GM15510 (cell line): ENCODE measurements around the gene BRF1.

Source experiments
- POLR2A ChIP-seq: IDR thresholded peaks from 3 replicates; pipeline ENCODE4 v1.6.1; 2011; ENCODE audit warnings: borderline replicate concordance; ENCODE audit not compliant: insufficient read length; ENCODE audit errors: extremely low read depth

Gene BRF1

DNA sequence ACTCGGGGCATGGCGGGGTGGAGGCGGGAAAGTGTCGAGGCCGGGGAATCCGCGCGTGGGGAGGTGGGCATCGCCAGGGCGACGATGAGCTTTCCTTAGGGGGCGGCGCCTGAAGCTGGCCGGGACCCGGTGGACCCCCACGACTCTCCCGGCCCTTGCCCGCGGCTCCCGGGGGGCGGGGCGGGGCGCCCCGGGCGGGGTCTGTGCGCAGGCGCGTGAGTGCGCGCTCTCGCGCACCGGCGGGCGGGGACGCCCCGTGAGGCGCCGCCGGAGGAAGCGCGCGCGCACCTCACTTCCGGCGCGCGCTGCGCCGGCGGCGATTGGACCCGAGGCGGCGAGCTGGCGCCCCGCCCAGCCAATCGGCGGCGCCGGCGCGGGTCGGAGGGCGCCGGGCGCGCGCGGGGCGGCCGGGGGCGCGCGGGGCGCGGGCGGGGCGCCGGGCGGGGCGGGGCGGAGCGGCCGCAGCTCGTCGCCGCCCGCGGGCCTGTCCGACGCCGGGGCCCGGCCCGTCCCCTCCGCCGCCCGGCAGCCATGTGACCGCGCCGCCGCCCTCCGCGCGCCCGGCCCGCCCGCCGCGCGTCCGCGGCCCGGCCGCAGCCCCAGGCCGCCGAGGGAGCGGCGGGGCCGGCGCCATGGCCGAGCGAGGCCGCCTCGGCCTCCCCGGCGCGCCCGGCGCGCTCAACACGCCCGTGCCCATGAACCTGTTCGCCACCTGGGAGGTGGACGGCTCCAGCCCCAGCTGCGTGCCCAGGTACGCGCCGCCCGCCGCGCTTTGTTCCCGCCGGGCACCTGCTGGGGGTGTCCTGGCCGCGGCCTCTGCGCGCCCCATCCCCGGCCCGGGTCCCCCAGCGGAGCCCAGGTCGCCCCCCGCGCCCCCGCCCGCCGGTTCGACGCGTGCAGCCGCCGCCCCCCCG is 13.7 kb upstream of the BRF1 start, which contains the start of gene PACS2:
Gene PACS2, plus strand, starts transcription at position 462 of the 914 bp plus-strand sequence. Its CDS starts 171 bp downstream, at position 633.
- peak; percentile 46 for TF ChIP-seq POLR2A

DNA sequence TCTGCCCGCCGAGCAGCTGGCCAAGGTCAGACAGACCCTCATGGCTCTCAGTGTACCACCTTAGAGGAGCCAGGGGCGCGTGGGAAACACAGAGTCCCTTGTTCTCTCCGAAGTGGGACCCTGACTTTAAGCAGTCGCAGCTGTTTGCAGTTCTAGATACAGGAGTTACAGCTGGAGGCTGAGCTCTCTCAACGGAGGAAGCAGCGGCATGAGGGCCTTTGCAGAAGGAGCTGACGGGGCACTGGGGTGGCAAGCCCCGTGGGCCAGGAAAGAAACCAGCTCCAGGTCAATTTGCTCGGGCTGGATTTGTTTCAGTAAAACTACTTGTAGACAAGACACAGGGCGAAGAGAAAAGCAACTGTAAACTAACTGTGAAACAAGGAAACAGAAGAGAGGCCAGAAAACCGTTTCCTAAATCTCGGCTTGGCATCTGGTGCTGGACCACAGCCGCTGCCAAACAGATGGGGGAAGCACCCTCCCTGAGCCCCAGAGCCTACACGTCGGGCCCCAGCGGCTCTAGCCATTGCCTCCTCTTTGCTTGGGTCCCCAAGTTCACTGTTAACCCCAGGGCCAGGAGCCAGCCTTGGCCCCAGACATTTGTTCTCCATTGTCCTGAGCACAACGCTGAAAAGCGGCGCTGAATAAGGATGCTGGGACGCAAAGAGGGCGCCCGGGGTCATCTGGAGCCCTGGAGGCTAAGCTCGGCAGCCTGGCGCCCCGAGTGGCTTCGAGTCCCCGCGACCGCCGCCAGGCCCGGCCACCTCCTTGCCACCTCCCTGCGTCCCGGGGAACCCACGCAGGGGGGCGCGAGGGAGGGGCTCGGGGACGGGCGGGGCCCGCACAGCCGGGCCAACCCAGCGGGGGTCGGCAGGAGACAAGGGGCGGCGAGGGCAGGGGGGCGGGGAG is 12.8 kb upstream of the BRF1 start:
- TF ChIP-seq POLR2A = no peak

- TF ChIP-seq POLR2A = no peak
Measured at GRCh38 chr14:105312973-105313372, 12.2 kb upstream of the BRF1 start.

DNA sequence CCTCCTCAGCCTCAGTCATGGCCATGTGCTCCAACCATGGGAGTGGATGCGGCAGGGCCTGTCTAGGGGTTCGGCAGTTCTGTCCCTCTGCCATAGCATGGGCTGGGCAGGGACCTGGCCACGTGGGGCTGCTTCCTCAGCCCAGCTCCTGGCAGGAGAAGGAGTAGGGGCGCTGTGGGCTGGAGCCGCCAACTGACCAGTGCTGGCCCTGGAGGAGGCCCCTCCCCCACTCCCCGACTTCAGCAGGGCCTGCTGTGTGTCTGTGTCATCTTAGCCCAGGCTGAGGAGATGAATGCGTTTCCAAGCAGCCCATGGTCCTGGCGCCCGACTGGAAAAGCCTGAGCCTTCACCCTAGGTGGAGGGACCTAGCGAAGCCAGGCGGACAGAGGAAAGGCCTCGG is 11.0 kb upstream of the BRF1 start:
- TF ChIP-seq POLR2A = no peak

DNA sequence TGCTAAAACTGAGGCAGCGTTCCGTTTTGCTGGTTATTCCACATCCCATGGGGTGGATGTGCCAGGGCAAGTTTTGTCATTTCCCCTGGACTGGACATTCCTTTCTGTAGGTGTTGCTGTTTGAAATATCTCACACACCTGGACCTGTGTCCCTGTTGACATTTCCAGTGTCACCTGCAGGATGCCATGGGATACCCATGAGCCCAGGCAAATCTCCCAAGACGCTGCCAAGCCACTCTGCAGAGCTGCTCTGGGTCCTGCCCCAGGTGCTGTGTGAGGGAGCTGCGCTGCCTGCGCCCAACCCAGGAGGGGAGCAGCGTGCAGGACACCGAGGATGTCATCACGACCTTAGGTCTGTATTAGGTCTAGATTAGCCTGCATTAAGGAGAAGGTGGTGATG is 8.6 kb upstream of the BRF1 start:
- no peak for TF ChIP-seq POLR2A

GRCh38 chr14:105307052-105307727 is 6.4 kb upstream of the BRF1 start:
- no peak for TF ChIP-seq POLR2A

DNA sequence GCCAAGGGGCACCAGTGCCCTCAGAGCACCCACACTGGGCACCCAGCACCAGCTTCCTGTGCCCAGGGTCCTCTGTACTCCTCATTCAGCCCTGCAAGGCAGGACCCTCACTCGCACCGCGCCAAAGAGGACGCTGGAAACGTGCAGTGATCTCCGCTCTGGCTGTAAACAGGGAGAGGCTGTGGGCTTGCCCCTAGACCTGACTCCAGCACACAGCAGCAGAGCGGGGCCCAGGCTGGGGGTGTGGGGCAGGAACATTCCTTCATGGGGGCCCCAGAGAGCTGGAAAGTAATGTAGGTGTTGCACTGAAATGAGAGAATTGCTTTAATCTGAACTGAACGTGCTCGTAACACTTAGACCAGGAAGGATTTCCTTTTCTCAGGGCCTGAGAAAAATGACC is 5.0 kb upstream of the BRF1 start:
- TF ChIP-seq POLR2A = no peak

- TF ChIP-seq POLR2A = no peak
Measured at GRCh38 chr14:105305345-105305744, 4.5 kb upstream of the BRF1 start.

GRCh38 chr14:105304565-105304964 is 3.8 kb upstream of the BRF1 start:
- TF ChIP-seq POLR2A = no peak

DNA sequence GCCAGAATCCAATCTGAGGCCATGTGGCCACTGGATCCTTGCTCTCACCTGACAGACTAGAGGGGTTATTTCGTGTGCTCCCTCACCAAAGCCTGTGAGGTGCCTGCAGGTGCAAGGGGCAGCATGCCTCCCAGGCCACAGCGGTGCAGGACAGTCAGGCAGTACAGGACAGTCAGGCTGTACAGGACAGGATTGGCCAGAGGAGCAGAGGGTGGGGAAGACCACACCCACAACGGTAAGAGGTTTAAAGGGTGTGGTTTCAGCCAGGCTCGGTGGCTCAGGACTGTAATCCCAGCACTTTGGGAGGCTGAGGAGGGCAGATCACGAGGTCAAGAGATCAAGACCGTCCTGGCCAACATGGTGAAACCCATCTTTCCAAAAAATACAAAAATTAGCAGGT is 3.1 kb upstream of the BRF1 start:
- TF ChIP-seq POLR2A = no peak

- TF ChIP-seq POLR2A = peak; percentile 61
Measured at GRCh38 chr14:105301103-105301914, 508 bp upstream of the BRF1 start.

DNA sequence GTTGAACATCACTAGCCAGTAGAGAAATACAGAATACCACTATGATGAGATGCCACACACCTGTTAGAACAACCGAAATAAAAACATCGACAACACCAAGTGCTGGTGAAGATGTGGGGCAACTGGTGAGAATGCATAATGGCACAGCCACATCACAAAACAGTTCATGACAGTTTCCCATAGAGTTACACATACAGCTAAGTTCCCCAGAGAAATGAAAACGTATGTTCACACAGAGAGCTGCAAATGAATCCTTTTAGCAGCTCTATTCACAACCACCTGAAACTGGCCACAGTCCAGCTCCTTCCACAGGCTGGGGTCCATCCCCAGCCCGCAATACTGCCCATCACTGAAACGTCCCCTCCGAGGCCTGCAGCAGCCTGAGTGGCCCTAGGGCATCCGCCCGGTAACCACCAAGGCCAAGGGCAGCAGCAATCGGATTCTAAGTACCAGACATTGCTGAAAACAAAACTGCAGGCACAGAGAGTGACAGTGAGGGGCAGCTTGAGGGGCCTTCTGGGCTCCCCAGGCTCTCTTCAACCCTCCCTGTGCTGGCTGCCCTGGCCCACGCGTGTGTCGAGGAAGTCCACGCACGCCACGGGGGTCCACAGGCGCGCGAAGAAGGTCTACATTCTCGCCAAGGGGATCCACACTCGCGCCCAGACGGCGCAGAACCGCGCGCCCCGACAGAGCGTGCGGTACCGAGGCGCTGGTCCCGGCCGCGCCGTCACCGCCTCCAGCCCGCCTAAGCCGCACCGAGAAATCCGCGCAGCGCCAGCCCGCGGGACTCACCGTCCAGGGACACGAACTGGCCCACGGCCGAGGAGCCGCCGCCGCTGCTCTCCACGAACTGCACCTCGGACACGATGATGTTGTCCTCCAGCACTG is 903 bp downstream of the BRF1 start:
- no peak for TF ChIP-seq POLR2A

DNA sequence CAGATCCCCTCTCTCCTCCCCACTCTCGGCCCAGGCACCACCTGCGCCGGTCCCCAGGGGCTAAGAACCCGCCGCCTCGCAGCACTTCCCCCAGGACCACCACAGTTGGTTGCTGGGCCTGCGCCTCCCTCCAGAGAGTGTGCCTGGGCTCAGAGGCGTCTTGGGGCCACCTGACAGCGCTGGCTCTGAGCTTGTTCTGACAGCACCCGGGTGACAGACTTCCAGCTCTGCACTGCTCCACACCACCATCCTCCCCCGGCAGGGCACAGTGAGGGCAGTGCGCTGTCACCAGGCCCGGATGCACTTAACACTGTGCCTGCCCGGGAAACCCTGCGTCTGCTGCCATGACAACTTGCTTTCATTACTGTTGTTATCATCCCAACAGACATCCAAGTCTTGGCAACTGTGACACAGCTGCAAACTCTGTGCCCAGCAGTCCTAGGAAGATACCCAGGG is 6.6 kb downstream of the BRF1 start:
- TF ChIP-seq POLR2A = no peak
